ENCODE results near the gene BEAN1.

Gene BEAN1

DNA sequence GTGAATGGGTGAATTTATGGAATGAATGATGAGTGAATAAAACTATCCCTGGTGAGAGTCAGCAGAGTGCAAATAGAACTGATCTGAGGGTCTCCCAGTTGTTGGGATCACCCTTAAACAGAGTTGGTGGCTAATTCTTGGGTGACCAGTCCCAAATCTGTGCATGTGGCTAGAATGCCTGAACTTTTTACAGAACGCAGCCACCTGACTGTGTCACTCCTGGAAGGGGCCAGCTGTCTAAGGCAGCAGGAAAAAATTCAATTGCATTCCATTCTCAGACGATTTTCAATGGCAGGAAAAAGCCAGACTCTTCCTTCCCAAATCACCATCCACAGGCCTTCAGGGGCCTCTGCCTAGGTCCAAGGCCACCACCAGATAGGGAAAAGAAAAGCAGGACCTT, 43.5 kb downstream of the BEAN1 start:
- no peak for DNase-seq (ENCODE audit: low read depth)

DNA sequence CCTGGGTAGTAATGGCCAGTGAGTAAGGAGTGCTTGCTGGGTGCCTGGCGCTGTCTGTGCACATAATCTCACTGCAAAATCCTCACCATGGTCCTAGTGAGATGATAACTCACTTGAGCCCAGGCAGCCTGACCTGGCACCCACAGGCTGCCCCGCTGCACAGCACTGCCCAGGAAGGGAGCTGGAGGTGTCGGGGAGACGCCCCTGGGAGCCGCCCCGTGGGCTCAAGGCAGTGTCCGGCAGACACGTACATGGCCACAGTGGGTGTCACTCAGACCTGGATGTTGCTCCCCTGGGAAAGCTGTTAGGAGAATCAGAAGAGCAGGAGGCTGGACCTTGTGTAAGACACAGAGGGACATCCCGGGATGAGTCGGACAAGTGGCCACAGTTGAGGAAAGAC, 44.2 kb downstream of the BEAN1 start:
- no peak for DNase-seq (ENCODE audit: low read depth)

DNA sequence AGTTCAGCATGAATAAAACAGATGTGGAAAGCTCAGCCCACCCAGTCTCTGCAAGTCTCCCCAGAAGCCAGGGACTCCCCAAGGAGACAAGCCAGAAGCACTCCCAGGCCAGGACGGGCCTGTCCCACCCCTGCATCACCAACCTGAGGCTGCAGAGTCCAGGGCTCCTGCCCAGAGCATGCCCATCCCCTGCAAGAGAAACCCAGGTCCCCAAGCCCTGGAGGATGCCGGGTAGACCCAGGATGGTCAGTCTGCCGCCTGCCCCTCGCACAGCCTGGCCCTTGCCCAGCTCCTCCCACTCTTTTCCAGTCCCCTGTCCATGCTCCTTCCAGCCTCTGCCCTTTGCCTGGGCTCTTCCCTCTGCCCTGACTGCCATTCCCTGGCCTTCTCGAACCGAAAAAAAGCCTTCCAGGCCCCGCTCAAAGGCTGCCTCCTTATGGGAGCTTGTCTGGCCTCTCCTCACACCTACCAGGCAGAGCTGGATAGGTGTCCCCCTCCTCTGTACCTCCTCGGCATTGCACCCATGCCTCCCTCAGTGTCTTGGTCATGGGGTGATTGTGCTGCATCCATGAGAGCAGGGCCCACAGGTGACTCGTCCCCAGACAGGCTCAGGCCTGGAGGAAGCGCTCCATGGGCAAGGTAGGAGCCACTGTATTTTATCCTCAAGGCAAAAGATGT, 44.8 kb downstream of the BEAN1 start:
- no peak for DNase-seq (ENCODE audit: low read depth)

DNA sequence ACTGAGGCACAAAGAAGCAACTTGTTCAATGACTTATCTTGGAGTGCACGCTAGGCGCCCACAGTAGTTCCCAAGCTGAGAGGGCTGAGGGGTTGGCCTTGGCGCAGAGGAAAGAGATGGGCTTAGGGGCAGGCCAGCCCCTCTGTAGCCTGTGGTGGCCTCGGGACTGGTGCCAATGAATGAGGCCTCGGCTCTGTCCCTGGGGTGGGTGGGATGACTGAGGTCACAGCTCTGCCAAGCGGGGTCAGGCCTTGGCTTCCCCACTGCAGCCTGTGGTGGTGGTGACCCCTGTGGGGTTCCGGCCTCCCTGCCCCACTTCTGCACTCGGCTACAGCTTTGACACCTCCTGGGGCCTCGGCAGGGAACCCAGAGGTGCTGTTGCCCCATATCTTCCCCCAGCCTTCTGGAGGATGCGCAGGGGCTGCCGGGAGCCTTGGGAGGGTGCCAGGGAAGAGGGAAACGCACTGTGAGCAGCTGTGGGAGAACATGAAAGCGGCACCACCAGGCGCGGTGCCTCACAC, 46.0 kb downstream of the BEAN1 start:
- no peak for DNase-seq (ENCODE audit: low read depth)

DNA sequence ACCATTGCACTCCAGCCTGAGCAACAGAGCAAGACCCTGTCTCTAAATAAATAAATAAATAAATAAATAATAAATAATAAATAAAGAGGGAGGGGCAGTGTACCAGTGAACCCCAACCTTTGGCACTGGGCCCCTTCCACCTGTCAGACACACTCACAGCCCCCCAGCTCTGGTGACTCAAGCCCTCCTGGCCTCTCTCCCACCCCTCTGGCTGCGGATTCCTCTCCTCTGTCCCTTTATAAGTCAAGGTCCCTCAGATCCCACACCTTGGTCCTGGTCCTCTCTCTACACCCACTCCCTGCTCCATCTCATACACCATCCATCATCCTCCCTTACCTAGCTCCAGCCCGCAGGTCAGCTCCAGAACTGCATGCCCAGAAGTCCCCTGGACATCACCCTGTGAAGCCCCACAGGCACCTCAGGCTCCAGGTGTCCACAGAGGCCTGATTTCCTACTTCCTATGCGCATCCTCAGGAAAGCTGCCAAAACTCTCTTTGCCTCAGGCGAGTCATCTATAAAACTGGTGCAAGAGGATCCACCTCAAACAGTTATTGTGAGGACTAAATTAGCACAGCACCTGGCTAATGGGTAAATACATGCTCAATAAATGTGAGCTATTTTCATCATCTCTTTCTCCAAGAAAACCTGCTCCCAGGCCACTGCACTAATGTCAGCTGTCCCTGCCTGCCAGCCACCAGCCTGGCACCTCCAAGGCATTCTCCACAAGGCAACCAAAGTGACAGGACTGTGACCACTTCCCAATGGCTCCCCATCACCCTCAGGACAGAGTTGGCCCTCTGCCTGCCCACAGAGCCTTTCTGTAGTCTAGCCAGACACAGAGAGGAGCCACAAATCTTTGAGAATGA, 46.8 kb downstream of the BEAN1 start:
- DNase-seq (ENCODE audit: low read depth) = no peak

DNA sequence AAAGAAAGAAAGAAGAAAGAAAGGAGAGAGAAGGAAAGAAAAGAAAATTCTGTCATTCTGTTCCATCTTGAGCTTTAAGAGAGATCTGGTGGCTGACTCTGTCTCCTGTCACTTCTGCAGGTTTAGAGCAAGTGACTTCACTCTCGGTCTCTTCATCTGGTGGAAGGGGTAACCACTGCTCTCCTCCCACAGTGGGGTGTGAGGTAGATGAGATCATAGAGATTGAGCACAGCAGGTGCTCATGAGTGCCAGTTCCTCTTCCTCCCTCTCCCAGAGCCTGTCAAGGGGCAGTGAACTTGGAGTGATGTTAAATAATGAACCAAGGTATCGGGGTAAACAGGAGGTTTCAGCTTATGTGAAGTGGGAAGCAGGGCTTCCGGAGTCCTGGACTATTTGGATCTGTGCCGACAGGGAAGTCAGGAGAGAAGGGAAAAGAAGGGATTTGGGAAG, 47.7 kb downstream of the BEAN1 start:
- DNase-seq (ENCODE audit: low read depth) = no peak

DNA sequence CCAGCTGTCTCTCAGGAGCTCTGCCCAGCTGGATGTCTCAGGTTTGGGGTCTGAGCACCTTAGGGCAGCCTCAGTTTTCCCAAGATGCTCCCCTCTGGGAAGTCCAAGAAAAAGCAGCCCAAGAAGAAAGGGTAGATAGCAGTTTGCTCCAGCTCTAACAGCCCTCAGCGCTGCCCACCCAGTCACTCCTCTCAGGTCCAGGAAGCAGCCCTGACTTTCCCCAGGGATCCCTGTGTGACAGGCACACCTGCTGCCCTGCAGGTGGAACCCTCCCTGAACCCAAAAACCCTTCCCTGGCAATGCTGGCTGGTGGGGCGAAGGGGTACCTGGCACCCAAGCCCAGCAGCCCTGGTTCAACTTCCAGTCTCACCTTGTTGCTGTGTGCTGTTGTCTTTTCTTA, 48.1 kb downstream of the BEAN1 start:
- DNase-seq (ENCODE audit: low read depth) = no peak

DNA sequence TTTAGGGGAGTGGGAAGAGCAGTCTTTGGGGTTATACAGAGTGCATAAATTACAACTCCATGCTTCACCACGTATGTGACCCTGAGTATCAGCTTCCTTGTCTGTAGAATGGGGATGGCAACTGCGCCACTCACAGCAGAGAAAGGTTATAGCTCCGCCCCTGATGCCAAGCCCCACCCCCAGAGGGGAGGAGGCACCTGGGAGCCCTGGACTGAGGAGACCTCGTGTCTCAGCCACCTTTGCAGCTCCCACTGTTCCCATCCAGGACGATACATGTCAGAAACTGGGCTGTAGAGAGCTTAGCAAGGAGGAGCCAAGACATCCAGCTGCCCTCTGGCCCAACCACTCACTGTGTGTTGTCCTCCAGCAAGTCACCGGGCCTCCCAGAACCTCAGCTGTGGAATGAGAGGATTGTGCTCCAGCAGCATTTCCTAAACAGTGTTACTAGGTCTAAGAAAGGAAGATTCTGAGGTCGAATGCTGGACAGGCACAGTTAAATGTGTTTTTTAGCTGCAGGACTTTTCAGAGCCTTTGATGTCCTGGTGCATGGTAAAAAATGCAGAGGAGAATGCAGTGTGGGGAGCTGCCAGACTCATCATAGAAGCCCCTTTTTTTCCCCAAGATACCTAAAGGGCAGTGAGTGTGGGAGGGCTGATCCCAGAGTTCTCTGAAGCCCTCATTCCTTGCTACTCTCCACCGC, 49.4 kb downstream of the BEAN1 start:
- DNase-seq (ENCODE audit: low read depth) = no peak

DNA sequence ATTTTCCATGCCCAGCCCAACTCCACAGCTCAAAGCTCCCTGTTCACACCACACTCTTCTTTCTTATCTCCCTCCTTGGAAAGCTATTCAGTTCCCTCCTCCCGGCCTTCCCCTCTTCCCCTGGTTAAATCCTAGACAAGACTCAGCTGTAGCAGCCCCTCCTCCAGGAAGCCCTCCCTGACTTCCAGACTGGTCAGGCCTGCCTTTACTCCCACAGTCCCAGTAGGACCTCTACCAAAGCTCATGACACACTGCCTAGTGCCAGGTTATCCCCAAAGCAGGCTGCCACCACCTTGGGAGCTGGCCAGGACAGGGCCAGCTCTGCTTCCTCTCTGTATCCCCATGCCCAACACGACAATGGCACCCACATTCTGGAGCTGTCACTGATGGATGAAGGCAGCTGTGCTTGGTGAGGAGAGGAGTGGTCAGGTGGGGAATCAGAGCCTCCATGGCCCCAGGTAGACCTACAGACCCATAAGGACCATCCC, 50.0 kb downstream of the BEAN1 start:
- DNase-seq (ENCODE audit: low read depth) = no peak

DNA sequence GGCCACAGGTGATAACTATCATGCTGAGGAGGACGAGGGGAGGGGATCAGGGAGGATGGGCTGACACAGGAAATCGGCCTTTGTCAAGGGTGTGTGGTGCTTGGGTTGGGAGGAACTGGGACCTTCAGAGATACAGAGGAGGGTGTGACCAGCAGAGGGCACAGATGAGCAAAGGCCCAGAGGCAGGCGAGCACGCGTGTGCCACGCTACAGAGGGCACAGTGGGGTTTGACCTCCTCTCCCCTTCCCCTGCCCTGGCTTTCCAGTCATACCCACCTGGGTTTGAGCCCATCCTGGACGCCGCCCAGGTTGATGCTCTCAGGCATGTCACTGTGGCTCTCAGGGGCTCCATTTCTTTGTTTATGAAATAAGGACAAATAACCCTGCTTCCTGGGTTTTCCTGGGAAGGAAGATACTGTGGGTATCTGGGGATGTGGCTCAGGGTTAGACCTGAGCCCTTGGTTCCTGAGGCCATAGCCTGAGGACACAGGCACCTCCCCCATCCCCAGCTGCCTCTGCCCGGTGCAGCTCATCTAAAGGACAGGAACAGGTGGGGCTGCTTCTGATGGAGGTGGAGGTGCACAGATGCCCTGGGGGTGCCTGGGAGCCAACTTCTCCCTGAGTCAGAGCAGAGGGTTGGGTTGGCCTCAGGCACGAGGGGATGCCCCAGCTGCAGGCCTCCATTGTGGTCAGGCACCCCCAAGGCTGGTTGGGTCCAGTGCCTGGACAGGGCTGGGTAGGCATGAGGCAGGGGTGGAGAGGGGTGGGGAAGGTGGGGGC, 51.8 kb downstream of the BEAN1 start:
- no peak for DNase-seq (ENCODE audit: low read depth)

DNA sequence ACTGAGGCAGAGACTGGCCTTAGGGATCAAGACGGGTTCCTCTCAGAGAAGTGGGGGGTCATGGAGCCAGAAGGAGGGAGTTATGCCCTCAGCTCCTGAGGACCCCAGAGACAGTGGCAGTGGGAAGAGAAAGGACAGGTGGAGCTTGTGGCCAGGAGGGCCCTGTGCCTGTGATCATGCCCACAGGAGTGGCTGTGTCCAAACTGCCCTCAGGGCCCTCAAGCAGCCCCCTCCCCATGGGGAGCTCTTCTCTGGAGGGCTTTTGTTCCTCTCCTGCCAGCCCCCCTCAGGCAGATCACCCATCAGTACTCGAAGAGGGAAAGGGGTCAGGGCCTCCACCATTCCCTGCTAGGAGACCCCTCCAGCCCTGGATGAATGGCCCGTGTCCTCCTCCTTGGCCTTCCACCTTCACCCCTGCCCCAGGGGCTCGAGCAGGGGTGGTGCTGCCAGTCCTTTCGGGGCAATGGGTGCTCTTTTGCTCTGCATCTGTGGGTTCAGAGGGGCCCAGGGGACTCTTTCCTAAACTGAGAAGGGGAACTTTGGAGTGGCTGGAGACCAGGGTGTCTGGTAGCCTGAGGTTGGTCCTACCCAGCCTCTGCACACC, 52.7 kb downstream of the BEAN1 start:
- no peak for DNase-seq (ENCODE audit: low read depth)

DNA sequence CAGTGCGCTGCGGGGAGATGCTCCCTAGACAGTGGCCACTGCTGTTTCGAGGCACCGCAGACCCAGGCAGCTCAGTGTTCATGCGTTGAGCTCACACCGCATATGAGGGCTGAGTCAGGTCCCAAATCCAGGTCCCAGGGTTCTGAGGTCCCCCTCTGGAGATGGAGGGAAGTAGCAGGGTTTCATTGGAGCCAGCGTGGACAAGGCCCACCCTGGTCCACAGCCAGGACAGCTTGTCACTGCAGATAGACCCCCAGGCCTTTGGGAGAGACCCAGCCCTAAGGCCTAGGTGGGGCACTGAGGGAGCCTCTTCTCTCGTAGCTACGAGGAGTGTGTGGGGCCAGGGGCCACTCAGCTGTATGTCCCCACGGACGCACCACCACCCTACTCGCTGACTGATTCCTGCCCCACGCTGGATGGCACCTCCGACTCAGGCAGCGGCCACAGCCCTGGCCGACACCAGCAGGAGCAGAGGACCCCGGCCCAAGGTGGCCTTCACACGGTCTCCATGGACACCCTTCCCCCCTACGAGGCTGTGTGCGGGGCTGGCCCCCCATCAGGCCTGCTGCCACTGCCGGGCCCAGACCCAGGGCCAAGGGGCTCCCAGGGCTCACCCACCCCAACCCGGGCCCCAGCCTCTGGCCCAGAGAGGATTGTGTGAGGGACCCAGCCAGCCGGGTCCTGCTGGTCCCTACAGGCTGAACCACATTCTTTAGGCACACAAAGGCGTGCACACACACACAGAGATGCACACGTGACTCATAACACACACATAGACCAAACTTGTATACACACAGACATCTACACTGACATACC, 53.4 kb downstream of the BEAN1 start:
- no peak for DNase-seq (ENCODE audit: low read depth)

DNA sequence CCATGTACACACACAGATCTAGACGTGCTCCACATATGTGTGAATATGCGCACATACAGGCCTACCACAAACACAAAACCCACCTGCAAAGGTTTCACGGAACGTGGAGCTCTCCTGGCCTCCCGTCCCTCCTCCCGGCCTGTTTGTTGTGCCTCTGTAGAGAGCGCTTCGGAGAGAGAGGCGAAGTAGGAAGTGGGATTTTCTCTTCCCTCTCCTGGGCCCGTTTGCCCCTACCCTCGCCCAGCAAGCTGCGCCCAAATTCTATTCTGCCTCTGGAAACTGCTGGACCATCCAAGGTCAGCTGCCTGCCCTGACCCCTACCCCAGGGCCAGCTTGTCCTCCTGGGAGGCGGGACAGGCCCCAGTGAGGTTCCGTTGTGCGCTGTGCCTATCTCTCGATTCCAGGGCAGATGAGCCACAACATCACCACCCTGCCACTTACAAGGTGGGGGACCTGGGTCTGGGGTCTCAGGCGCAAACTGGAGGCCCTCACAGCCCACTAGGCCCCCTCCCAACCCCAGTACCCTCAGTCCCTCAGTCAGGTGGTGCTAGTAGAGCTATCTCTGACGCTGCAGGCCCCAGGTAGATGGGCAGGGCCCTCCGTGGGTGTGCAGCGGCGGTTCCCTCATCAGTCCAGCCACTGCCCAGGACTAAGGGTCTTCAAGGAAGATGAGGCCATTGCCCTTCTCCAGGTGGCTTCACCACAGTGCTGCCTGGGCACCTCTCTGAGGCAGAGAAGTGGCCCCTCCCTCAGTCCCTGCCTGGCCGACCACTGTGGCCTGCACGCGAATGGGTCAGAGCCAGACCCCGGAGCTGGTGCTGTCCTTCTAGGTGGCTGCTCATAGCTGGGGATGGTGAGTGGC, 54.2 kb downstream of the BEAN1 start:
- DNase-seq (ENCODE audit: low read depth) = no peak

DNA sequence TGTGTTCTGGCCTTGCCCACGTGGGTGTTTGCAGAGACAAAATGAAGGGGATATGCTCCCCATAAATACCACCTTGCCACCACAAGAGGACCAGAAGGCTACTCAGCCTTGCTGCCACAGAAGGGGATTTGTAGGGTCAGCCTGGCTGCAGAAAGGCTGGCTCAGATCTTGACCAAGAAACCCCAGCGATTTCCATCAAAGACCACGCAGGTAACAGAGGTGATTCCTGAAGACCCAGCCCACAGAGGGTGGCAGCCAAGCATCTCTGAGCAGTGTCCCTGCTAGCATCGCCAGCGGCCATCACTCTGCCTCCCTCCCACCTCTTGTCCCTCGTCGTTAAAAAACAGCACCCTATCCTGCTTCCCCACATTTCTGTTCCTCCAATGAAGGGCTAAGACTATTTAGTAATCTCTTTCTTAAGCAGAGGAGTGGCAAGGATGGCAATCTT, 54.9 kb downstream of the BEAN1 start:
- no peak for DNase-seq (ENCODE audit: low read depth)

DNA sequence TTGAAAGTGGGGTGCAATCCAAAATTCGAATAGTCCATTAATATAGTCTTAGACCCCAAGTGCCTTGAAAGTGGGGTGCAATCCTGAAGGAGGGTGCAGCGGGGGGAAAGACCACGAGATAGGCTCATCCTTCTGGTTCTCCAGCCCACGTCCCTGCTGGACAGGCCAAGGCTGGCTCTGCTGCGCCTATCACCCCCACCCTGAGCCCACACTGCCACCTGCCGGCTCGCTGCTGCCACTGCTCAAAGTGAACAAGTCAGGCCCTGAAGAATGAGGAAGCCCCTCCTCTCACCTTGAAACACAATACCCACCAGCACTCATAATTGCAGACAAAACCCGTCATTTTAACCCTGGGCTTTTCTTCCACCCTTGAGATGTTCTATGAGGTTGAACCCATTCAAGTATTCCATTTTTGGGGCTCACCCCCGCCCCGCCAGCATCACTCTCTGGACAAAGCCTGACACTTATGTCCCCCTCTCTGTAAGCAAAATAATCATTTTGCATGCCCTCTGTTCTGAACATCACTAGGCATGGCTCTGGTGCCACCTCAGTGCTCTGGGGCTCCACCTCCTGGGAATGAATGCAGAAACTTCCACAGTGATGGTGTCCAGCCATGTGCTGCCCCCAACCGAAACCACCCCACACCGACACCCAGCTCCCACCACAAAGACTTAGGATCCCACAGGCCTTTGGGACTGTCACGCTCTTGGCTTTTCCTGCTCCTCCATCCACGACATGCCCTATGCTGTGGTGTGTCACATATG, 56.8 kb downstream of the BEAN1 start:
- no peak for DNase-seq (ENCODE audit: low read depth)

DNA sequence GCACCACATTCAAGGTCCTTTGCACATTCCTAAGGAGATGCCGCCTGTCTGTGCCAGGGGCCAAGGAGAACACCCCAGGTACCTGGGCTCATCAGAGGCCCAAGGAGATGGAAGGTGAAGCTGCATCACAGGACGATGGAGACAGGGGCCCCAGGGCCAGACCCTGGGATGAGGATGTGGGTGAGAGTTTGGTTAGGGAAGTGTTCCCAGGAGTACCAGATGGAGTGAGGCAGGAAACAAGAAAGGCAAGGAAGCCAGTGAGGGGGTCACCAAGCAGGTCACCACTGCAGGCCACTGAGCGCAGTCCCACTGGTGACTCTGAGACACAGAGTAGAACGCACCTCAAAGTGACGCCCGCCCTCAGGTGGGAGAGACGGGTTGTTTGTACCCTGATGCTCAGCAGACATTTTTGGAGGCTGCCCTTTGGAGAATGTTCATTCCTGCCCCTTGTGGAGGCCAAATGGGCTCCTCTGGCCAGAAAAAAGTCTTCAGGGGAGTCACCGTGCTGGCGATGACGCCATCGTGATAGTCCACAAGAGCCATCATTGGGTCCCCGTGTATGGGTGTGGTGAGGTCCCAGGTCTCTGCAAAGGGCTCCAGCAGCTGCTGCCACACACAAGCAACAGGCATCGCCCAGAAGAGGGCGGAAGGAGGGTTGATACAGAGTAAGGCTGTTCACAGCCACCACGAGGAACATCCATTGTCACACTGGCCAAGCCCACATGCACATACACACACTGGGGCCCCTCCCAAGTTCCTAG, 57.5 kb downstream of the BEAN1 start:
- no peak for DNase-seq (ENCODE audit: low read depth)

DNA sequence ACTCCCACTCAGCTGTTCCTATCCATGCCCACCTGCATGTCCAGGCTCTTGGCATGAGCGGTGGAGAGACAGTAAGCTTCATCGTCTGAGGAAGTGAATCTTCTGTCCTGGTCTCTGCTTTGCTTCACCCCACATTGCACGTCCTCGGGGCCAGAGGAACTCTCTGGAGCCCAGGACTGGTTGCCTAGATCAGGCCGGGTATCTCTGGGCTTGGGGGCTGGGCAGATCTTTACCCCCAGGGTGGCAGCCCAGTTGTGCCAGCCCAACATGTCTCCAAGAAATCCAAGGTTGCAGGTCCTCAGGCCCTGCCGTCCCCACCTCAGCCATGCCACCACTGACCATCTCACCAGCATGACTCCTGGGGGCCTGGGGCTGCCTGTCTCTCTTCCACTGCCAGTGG, 58.3 kb downstream of the BEAN1 start:
- no peak for DNase-seq (ENCODE audit: low read depth)
